HG02798 (cell line): ENCODE results near the gene NDE1.
A peak's percentile ranks its signal among the peaks of the same experiment; 100 is the strongest.
"Not testable (repeated sequence)": the region's sequence is repeated elsewhere in the genome, so short reads cannot be mapped to it uniquely, and the experiment has no call there.

Experiments used
- ATAC-seq: cut with Tn5 transposase; IDR thresholded peaks from one replicate; pipeline ENCODE4 v1.9.1; 2021; ENCODE audit warnings: mild to moderate bottlenecking; ENCODE audit not compliant: unreplicated experiment, poor library complexity

NDE1 gene

DNA sequence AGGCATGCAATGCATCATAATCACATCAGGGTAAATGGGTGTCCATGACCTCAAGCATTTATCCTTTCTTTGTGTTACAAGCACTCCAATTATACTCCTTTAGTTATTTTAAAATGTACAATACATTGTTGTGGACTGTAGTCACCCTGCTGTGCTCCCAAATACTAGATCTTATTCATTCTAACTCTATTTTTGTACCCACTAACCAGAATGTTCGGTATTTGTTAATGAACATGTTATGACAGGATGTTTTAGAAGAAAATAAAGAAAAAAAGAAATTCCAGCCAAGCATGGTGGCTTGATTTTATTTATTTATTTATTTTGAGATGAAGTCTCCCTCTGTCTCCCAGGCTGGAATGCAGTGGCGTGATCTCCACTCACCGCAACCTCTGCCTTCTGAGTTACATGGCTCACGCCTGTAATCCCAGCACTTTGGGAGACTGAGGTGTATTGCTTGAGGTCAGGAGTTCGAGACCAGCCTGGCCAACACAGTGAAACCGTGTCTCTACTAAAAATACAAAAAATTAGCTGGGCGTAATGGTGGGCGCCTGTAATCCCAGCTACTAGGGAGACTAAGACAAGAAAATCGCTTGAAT lies 1.8 kb upstream of the NDE1 start:
- ATAC-seq, result no peak

- ATAC-seq, result not testable (repeated sequence)
Observed at GRCh38 chr16:15649311-15649710, 734 bp upstream of the NDE1 start.

DNA sequence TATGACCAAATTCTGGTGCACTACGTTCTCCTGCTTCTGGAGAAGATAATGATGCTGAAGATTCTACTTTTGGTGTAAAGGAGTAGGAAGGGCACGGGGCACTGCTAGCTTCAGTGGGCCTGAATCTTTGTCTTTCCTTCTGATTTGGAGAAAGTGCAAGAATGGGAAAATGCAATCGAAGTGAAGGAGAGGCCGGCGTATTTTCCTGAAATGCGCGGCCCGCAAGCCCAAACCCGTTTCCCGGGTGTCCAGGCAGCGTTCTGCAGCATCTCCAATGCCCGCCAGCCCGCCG lies 372 bp upstream of the NDE1 start:
- ATAC-seq, result no peak

- ATAC-seq, result peak; percentile 28
Observed at GRCh38 chr16:15650698-15651171, 690 bp downstream of the NDE1 start.

- ATAC-seq, result no peak
Observed at GRCh38 chr16:15652293-15653001, 2.4 kb downstream of the NDE1 start.

- no peak for ATAC-seq
Observed at GRCh38 chr16:15653227-15653626, 3.2 kb downstream of the NDE1 start.

GRCh38 chr16:15654591-15654990 lies 4.5 kb downstream of the NDE1 start:
- no peak for ATAC-seq

GRCh38 chr16:15655561-15655960 lies 5.5 kb downstream of the NDE1 start:
- not testable (repeated sequence) for ATAC-seq

- ATAC-seq, result no peak
Observed at GRCh38 chr16:15658149-15658548, 8.1 kb downstream of the NDE1 start.

- ATAC-seq, result no peak
Observed at GRCh38 chr16:15658556-15658955, 8.5 kb downstream of the NDE1 start.

- no peak for ATAC-seq
Observed at GRCh38 chr16:15660203-15660601, 10.2 kb downstream of the NDE1 start.

DNA sequence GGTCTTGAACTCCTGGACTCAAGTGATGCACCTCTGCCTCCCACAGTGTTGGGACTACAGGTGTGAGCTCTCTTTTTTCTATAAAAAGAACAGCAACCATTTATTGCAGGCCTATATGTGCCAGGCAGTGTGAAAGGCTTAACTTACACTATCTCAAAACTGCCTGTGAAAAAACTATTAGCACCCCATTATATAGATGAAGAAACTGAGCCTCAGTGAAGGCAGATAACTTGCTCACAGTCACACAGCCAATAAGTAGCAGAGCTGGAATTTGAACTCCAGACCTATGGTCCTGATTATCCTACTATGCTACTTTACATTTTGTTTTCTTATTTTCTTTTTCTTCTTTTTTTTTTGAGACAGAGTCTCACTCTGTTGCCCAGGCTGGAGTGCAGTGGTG lies 15.1 kb downstream of the NDE1 start:
- ATAC-seq, result no peak

DNA sequence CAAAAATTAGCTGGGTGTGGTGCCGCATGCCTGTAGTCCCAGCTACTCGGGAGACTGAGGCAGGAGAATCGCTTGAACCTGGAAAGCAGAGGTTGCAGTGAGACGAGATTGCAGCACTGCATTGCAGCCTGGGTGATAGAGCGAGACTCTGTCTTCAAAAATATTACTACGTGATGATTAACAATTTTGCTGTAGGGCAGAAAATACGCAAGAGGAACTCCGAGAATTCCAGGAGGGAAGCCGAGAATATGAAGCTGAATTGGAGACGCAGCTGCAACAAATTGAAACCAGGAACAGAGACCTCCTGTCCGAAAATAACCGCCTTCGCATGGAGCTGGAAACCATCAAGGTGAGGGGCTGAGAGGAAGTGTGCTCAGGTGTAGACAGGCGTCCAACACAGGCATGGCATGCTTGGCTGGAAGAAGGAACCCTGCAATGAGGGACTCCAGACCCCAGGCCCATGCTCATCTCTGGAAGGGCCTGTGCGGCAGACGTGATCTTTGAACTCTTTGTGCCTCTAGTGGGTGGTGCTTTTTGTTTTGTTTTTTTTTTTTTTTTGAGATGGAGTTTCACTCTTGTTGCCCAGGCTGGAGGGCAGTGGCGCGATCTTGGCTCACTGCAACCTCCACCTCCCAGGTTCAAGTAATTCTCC lies 17.2 kb downstream of the NDE1 start:
- no peak for ATAC-seq

DNA sequence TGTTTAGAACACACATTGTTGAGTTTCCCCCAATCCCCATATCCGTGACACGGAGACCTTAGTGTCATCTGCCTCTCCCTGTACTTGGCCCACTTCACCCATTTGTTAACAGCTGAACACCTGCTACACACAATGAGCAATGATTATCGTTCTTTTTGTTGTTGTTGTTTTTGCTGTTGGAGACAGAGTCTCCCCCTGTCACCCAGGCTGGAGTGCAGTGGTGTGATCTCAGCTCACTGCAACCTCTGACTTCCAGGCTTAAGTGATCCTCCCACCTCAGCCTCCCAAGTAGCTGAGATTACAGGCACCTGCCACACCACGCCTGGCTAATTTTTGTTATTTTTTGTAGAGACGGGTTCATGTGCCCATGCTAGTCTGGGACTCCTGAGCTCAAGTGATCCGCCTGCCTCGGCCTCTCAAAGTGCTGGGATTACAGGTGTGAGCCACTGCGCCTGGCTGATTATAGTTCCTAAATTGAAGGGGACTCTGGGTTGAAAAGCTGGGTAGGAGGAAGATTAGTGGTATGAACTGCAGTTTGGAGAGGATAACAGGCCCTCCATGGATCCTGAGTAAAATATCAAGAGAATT lies 21.6 kb downstream of the NDE1 start:
- no peak for ATAC-seq

GRCh38 chr16:15672127-15672513 lies 22.1 kb downstream of the NDE1 start:
- ATAC-seq, result not testable (repeated sequence)

DNA sequence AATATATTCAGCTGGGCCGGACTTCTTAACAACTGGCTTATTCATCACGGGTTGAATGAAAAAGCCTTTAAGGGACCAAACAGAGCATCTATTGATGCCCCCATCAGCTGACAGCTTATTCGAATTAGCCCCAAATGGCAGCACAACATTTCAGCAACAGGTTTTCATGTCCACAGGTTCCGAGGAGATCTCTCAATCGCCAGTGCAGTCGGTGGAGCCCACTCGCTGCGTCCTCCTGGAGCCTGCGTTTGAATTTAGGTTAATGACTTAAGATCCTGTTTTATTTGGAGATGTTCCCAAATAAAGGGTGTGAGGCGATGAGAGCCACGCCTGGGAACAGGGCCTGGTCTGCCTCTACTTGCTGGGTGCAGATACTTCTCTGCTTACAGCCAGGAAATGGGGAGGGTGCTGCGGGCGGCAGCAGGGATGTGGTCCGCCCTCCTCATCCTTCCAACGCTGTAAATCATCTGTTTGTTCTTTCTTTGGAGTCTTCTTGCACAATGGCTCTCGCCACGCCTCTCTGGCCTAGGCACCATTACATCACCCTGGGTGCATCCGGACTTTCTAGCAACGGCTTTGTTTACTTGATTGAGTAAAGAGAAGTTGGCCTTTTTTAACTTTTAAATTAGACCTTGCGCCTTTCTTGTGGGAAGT lies 22.6 kb downstream of the NDE1 start:
- ATAC-seq, result no peak

- no peak for ATAC-seq
Observed at GRCh38 chr16:15674571-15674970, 24.5 kb downstream of the NDE1 start.

DNA sequence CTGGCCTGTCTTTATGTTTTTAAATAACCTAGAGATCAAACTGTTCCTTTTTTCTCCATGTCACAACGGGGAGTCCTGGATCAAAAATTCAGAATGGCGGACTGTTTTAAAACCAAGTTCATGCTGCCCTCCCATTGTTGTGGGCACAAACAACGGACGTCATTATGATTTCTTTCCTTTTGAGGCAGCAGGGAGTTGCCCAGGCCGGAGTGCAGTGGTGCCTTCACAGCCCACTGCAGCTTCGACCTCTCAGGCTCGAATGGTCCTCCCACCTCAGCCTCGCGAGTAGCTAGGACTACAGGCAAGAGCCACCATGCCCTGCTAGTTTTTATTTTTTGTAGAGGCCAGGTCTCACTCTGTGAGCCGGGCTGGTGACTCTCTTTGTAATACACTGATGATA lies 26.5 kb downstream of the NDE1 start:
- no peak for ATAC-seq

DNA sequence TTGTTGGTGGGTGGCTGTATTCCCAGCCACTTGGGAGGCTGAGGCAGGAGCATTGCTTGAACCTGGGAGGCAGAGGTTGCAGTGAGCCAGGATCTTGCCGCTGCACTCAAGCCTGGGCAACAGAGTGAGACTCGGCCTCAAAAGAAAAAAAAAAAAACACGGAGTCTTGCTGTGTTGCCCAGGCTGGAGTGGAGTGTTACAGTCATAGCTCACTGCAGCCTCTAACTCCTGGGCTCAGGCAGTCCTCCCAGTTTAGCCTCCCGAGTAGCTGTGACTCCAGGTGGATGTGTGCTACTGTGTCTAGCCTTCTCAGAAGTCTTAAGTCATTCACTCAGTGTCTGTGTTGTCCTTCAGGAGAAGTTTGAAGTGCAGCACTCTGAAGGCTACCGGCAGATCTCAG lies 27.4 kb downstream of the NDE1 start:
- ATAC-seq, result no peak

GRCh38 chr16:15682105-15682570 lies 32.1 kb downstream of the NDE1 start:
- ATAC-seq, result no peak

DNA sequence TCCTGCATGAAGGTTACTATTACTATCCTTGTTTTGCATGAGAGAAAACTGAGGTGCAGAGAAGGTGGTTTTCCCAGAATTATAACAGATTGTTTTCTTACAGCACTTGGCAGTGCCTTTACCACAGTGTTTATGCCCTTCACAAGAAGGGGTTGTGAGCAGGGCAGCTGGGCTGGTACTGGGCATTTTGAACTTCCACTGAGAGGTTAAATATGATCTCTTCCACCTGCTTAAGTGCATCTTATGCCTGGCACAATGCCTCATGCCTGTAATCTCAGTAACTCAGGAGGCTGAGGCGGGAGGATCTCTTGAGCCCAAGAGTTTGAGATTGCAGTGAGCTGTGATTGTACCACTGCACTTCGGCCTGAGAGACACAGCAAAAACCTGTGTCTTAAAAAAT lies 36.2 kb downstream of the NDE1 start:
- ATAC-seq, result no peak
